ENCODE measurements around the gene PPM1E. TPM values are rescaled to one million over a fixed set of nuclear protein-coding genes. Genes with fewer than 3 reads are reported as not detected.

PPM1E gene
- total RNA-seq, 1 experiment from 2014 or later: 7.1 TPM

GRCh38 chr17:58785097-58785496, 29.4 kb downstream of the PPM1E start:
- Histone ChIP-seq H4K5ac (ENCODE audit: insufficient read length, low read depth, low read length) (no peak overlapping the region), H4K8ac (replicated peaks; ENCODE audit: insufficient read length, low read depth, low read length) (no peak overlapping the region), H3K4me1 (ENCODE audit: insufficient read depth, low read length) (no peaks in the 10 kb centered on the region), H3K4ac (ENCODE audit: low read depth, low read length) (no peak overlapping the region), H4K91ac (ENCODE audit: insufficient read length, low read depth, low read length) (no peak overlapping the region), H3K9me3 (ENCODE audit: control insufficient read depth, low read depth, low read length) (no peaks in the 10 kb centered on the region), H2BK15ac (ENCODE audit: low read depth, low read length) (no peak overlapping the region), H2BK12ac (ENCODE audit: insufficient read length, low read depth, low read length) (no peak overlapping the region), H2AFZ (ENCODE audit: low read length) (no peak overlapping the region), H3K56ac (ENCODE audit: insufficient read length, low read depth, low read length) (no peak overlapping the region), H2AK5ac (ENCODE audit: insufficient read length, low read length) (no peak overlapping the region), H4K20me1 (ENCODE audit: control insufficient read depth, insufficient read depth, insufficient read length) (no peaks in the 10 kb centered on the region), H3T11ph (ENCODE audit: low read length) (no peak overlapping the region), H3K27ac (ENCODE audit: insufficient read length, low read depth, low read length) (no peak overlapping the region), H3K79me2 (ENCODE audit: insufficient read depth, low read length) (no peaks in the 10 kb centered on the region), H3K23ac (ENCODE audit: insufficient read length, low read depth, low read length) (no peak overlapping the region), H2BK5ac (ENCODE audit: insufficient read length, low read length) (no peak overlapping the region), H3K79me1 (ENCODE audit: insufficient read depth, low read depth, low read length, poor library complexity, severe bottlenecking) (no peaks in the 10 kb centered on the region), H3K9ac (ENCODE audit: extremely low read depth, insufficient read length, low read length) (no peak overlapping the region), H3K18ac (ENCODE audit: insufficient read length, low read depth, low read length) (no peak overlapping the region), H3K14ac (ENCODE audit: insufficient read depth, low read length) (no peak overlapping the region), H3K4me2 (ENCODE audit: insufficient read depth, insufficient read length, low read length) (no peak overlapping the region), H3K23me2 (ENCODE audit: insufficient read length, low read depth, low read length, poor library complexity, severe bottlenecking) (no peaks in the 10 kb centered on the region), H2BK120ac (ENCODE audit: low read depth, low read length, poor library complexity, severe bottlenecking) (no peak overlapping the region), H2BK20ac (ENCODE audit: low read depth, low read length, poor library complexity, severe bottlenecking) (no peak overlapping the region), H3K27me3 (ENCODE audit: insufficient read depth, low read length) (no peaks in the 10 kb centered on the region)
- Mint-ChIP-seq H3K4me3 (no peak overlapping the region), H3K9me3 (no peaks in the 10 kb centered on the region), H3K4me1 (no peaks in the 10 kb centered on the region), H3K27ac (no peak overlapping the region), H3K36me3 (ENCODE audit: insufficient read depth in 1 of 3, low read depth in 3 of 3) (no peaks in the 10 kb centered on the region), H3K27me3 (ENCODE audit: low read depth) (no peaks in the 10 kb centered on the region)
- no peak for DNase-seq
- WGBS (ENCODE audit: extremely low coverage, insufficient read length, low lambda C conversion rate): no CpG with 5 or more reads among the region's 1 CpG
- no peak for TF ChIP-seq CTCF (conservative IDR thresholded peaks at IDR 0.05)

Data from H9 (cell line).